Measurements from ENCODE around the gene SLC26A4. TPM values are rescaled to one million over a fixed set of nuclear protein-coding genes. Genes with fewer than 3 reads are reported as not detected.

SLC26A4 gene
- total RNA-seq, 1 donor from 2014 or later: 0.57 TPM

- H3K36me3 ChIP-seq (ENCODE audit: insufficient read depth, low read length): no peaks in the 10 kb centered on the region
- H3K9me3 ChIP-seq (ENCODE audit: insufficient read depth, low read depth, low read length): no peaks in the 10 kb centered on the region
- no peak for TF ChIP-seq EZH2 (IDR thresholded peaks at IDR 0.05; ENCODE audit: insufficient read depth, low read length)
- no peak for TF ChIP-seq CTCF (IDR thresholded peaks at IDR 0.05; ENCODE audit: insufficient read depth, low read depth, low read length)
- FAIRE-seq (no peak), DNase-seq (ENCODE audit: low read depth) (no peak)
- no peaks in the 10 kb centered on the region for H3K36me3 Mint-ChIP-seq (ENCODE audit: low read depth, unreplicated experiment)
- no peaks in the 10 kb centered on the region for H3K79me2 ChIP-seq (ENCODE audit: insufficient read depth, low read length)
- H3K9me3 Mint-ChIP-seq (ENCODE audit: unreplicated experiment): no peaks in the 10 kb centered on the region
- peaks cover 16% of the 10 kb centered on the region for H3K4me1 Mint-ChIP-seq (ENCODE audit: low read depth, unreplicated experiment)
- H3K4me1 ChIP-seq (ENCODE audit: insufficient read depth, low read length): peaks cover 14% of the 10 kb centered on the region
- peaks cover 3% of the 10 kb centered on the region for H3K27me3 Mint-ChIP-seq (ENCODE audit: low read depth, unreplicated experiment)
- no peak overlapping the region for H3K4me3 ChIP-seq (ENCODE audit: insufficient read depth, low read depth, low read length)
- H3K9ac ChIP-seq (ENCODE audit: low read length): no peak overlapping the region
- no peak overlapping the region for H3K27ac Mint-ChIP-seq (ENCODE audit: unreplicated experiment)
- H3K4me2 ChIP-seq (ENCODE audit: low read length): no peak overlapping the region
- H4K20me1 ChIP-seq (ENCODE audit: insufficient read depth, low read length): no peaks in the 10 kb centered on the region
- H2AFZ ChIP-seq (ENCODE audit: low read depth, low read length): no peak overlapping the region
- no peaks in the 10 kb centered on the region for H3K27me3 ChIP-seq (ENCODE audit: insufficient read depth, low read length)
- no peak overlapping the region for H3K27ac ChIP-seq (ENCODE audit: low read depth, low read length)
- no peak overlapping the region for H3K4me3 Mint-ChIP-seq (ENCODE audit: unreplicated experiment)
These were observed 22.3 kb downstream of the SLC26A4 start for GRCh38 chr7:107682886-107683285.

GRCh38 chr7:107684287-107684686, 23.7 kb downstream of the SLC26A4 start:
- H3K4me1 ChIP-seq (ENCODE audit: insufficient read depth, low read length): peaks cover 15% of the 10 kb centered on the region
- Mint-ChIP-seq H3K4me3 (ENCODE audit: unreplicated experiment) (no peak overlapping the region), H3K27me3 (ENCODE audit: low read depth, unreplicated experiment) (peaks cover 3% of the 10 kb centered on the region), H3K36me3 (ENCODE audit: low read depth, unreplicated experiment) (no peaks in the 10 kb centered on the region), H3K27ac (ENCODE audit: unreplicated experiment) (no peak overlapping the region), H3K4me1 (ENCODE audit: low read depth, unreplicated experiment) (peaks cover 18% of the 10 kb centered on the region), H3K9me3 (ENCODE audit: unreplicated experiment) (no peaks in the 10 kb centered on the region)
- H3K36me3 ChIP-seq (ENCODE audit: insufficient read depth, low read length): no peaks in the 10 kb centered on the region
- FAIRE-seq: no peak
- no peak overlapping the region for H3K4me3 ChIP-seq (ENCODE audit: insufficient read depth, low read depth, low read length)
- H2AFZ ChIP-seq (ENCODE audit: low read depth, low read length): no peak overlapping the region
- H3K79me2 ChIP-seq (ENCODE audit: insufficient read depth, low read length): no peaks in the 10 kb centered on the region
- DNase-seq (ENCODE audit: low read depth): no peak
- no peaks in the 10 kb centered on the region for H4K20me1 ChIP-seq (ENCODE audit: insufficient read depth, low read length)
- no peak overlapping the region for H3K4me2 ChIP-seq (ENCODE audit: low read length)
- H3K27me3 ChIP-seq (ENCODE audit: insufficient read depth, low read length): no peaks in the 10 kb centered on the region
- H3K9me3 ChIP-seq (ENCODE audit: insufficient read depth, low read depth, low read length): no peaks in the 10 kb centered on the region
- no peak for TF ChIP-seq EZH2 (IDR thresholded peaks at IDR 0.05; ENCODE audit: insufficient read depth, low read length)
- TF ChIP-seq CTCF (IDR thresholded peaks at IDR 0.05; ENCODE audit: insufficient read depth, low read depth, low read length): no peak
- no peak overlapping the region for H3K9ac ChIP-seq (ENCODE audit: low read length)
- H3K27ac ChIP-seq (ENCODE audit: low read depth, low read length): no peak overlapping the region

- FAIRE-seq (no peak), DNase-seq (ENCODE audit: low read depth) (no peak)
- peaks cover 3% of the 10 kb centered on the region for H3K27me3 Mint-ChIP-seq (ENCODE audit: low read depth, unreplicated experiment)
- no peaks in the 10 kb centered on the region for H3K36me3 ChIP-seq (ENCODE audit: insufficient read depth, low read length)
- H3K27ac ChIP-seq (ENCODE audit: low read depth, low read length): no peak overlapping the region
- no peak overlapping the region for H2AFZ ChIP-seq (ENCODE audit: low read depth, low read length)
- H3K27ac Mint-ChIP-seq (ENCODE audit: unreplicated experiment): no peak overlapping the region
- H3K9ac ChIP-seq (ENCODE audit: low read length): no peak overlapping the region
- H3K36me3 Mint-ChIP-seq (ENCODE audit: low read depth, unreplicated experiment): no peaks in the 10 kb centered on the region
- no peaks in the 10 kb centered on the region for H4K20me1 ChIP-seq (ENCODE audit: insufficient read depth, low read length)
- no peaks in the 10 kb centered on the region for H3K79me2 ChIP-seq (ENCODE audit: insufficient read depth, low read length)
- no peak overlapping the region for H3K4me3 ChIP-seq (ENCODE audit: insufficient read depth, low read depth, low read length)
- H3K9me3 Mint-ChIP-seq (ENCODE audit: unreplicated experiment): no peaks in the 10 kb centered on the region
- peaks cover 15% of the 10 kb centered on the region for H3K4me1 ChIP-seq (ENCODE audit: insufficient read depth, low read length)
- H3K27me3 ChIP-seq (ENCODE audit: insufficient read depth, low read length): no peaks in the 10 kb centered on the region
- peaks cover 18% of the 10 kb centered on the region for H3K4me1 Mint-ChIP-seq (ENCODE audit: low read depth, unreplicated experiment)
- H3K4me2 ChIP-seq (ENCODE audit: low read length): no peak overlapping the region
- no peak for TF ChIP-seq CTCF (IDR thresholded peaks at IDR 0.05; ENCODE audit: insufficient read depth, low read depth, low read length)
- TF ChIP-seq EZH2 (IDR thresholded peaks at IDR 0.05; ENCODE audit: insufficient read depth, low read length): no peak
- no peaks in the 10 kb centered on the region for H3K9me3 ChIP-seq (ENCODE audit: insufficient read depth, low read depth, low read length)
- H3K4me3 Mint-ChIP-seq (ENCODE audit: unreplicated experiment): no peak overlapping the region
These were observed 24.4 kb downstream of the SLC26A4 start for GRCh38 chr7:107684947-107685463.

Measured in astrocyte (in vitro differentiated cells and primary cell).